Stimulated activated CD8-positive, alpha-beta memory T cell treated with anti-CD3 and anti-CD28 coated beads, Interleukin-4, amount 100 ng/mL, for 1 hour (primary cell): ENCODE measurements around the gene AQP1.

Experiments used
- DNase-seq, 2 donors: peaks; one replicate each; pipeline ENCODE4 v3.0.0-alpha.2; 2020; ENCODE audit warnings: low read depth in 2 of 2, low spot score in 1 of 2

The AQP1 gene

GRCh38 chr7:30911561-30911969, at the start of gene AQP1:
TSS of gene AQP1 (plus strand) at chr7:30911853. CDS start at chr7:30911910, 57 bp downstream.
- DNase-seq = no peak

DNA sequence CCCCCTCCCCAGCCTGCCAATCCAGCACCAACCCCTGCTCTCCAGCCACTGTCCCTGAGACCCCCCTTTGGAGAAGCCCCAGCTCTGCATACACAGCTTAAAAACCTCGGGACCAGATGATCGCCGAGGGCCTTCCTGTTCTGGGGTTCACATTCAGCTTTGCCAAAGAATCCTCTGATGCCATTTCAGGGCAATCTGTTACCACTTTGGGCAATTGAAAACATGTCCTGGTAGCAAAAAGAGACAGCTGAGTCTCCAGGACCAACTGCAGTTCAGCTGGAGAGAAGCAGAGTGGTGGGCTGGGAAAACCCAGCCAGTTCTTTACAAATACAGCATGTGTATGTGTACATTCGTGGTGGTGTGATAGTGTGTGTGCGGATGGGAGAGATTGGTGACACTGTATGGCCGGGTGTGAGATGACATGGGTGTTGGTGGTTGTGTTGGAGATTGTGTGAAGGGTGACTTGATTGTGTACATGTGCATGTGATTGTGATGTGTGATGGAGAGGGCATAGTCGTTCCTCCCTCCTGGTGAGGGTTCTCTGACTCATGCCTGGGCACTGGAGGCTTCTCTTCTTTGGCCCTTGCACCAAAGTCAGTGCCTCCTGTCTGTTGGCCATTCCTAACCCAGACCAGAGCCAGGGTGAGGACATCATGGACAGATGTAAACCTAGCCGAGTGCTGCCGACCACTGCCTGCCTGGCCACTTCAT, 48.5 kb upstream of the AQP1 start:
- DNase-seq = no peak

DNA sequence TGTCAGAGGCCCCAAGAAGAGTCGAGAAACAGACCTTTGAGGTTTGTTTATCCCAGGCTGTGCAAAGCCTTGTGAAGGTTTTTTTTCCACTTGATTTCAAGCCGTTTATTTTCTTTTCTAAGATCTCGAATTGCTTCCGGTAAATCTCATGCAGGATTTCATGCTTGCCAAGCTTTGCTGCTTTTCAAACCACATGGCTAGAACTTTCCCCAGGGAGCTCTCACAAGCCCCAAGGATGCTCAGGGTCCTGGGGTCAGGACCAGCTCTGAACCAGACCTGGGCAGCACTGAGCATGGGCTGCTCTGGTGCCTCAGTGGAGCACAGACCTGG, 48.0 kb upstream of the AQP1 start:
- no peak for DNase-seq

GRCh38 chr7:30864101-30864500, 47.6 kb upstream of the AQP1 start:
- no peak for DNase-seq

- DNase-seq = no peak
Observed at GRCh38 chr7:30865076-30865475, 46.6 kb upstream of the AQP1 start.

- no peak for DNase-seq
Observed at GRCh38 chr7:30865821-30866220, 45.8 kb upstream of the AQP1 start.

DNA sequence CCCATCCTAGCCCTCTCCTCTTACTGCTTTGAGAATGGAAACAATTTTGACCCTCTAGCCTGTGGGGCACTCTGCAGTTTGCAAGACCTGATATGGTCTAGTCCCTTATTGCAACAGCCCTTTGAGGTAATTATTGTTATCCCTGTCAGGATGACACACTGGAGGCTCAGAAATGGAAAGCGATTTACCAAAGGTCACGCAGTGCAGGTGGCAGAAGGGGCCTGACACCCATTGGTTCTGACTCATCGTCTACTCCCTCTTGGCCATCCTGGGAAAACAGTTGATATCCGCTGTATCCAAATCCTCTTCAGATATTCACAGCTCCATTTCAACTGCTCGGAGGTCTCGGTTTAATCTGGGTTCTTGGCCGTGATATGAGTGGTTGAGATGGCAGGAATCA, 44.7 kb upstream of the AQP1 start:
- DNase-seq = no peak

DNA sequence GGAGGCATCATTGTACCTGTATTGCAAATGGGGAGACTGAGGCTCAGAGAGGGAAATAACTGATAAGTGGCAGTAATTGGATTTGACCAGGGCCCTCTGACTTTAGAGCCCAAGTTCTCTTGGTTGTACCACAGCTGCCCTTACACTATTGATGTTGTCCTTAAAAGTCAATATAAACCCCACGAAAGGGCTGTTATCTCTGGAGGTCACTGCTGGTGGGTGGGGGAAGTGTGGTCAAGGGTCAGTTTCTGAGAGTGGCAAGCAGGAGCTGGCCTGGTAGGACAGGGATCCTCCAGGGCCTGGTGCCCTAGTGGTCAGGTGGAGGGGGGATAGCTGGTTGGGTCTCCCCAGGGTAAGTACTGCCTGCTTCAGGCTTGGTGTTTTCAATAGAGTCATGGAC, 44.2 kb upstream of the AQP1 start:
- no peak for DNase-seq

GRCh38 chr7:30869794-30870611, 41.6 kb upstream of the AQP1 start:
- no peak for DNase-seq

DNA sequence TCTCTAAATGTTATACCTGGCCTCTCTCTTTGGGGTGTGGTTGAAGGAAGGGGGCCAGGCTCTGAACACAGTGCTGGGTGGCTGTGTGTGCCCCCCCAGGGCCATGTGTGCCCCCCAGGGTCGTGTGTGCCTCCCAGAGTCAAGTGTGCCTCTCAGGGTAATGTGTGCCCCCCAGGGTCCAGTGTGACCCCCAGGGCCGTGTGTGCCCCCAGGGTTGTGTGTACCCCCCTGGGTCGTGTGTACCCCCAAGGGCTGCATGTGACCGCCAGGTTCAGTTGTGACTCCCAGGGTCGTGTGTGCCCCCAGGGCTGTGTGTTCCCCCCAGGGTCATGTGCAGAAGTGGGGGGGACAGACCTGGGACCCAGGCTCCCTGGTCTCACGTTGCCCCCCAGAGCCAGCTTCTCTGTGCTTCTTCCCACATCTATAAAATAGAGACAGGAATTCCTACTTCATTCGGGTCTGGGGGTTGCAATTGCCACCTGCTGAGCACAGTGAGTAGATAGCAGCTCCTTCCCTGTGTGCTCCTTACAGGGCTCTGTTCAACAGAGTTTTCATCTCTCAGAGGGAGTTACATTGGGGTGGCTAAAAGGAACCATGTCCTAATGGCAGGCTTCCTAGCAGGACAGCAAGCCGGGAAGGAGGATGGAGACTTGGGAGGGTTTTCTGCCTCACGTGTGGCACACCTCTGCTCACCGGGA, 40.7 kb upstream of the AQP1 start:
- no peak for DNase-seq

DNA sequence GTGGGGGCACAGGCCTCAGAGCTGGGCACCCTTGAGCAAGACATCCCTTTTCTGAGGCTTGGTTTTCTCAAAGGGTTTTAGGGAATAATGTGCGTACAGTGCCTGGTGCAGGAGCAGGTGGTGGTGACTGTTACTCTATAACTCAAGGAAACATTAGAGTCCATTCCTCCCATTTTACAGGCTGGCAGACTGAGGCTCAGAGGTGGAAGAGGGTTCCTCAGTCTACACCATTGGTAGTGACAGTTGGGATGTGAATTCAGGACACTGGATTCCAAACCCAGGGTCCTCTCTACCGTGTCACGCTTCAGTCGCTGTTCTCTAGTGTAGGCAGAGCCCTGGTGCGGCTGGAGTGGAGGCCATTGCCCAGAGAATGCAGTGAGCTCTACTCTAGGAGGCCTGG, 40.0 kb upstream of the AQP1 start:
- no peak for DNase-seq

- no peak for DNase-seq
Observed at GRCh38 chr7:30873207-30873606, 38.4 kb upstream of the AQP1 start.

GRCh38 chr7:30873656-30874055, 38.0 kb upstream of the AQP1 start:
- DNase-seq = no peak

DNA sequence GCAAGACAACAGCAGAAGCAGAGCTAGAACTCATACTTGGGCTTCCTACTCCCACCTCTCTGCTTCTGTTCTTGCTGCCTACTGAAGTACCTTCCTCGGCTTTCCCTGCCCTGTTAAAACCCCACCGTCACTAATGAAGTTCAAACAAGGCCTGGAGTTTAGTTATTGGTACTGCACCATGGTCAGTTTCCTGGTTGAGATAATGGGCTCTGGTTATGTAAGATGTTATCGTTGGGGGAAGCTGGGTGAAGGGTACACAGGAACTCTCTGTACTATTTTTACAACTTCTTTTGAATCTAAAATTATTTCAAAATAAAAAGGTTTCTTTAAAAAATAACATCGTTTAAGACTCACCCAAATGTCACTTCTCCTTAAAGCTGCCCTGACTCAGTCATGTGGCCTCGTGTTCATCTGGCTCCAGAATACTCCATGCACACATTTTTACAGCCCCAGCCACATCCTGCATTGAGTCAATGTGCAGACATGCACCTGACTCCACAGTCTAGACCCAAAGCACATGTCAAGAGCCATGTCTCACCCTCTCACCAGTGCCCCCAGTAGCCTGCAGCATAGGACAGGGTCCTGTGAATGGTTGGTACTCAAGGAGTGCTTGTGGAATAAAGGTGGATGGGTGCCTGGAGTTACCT, 36.9 kb upstream of the AQP1 start:
- no peak for DNase-seq

- DNase-seq = no peak
Observed at GRCh38 chr7:30877015-30877769, 34.5 kb upstream of the AQP1 start.

GRCh38 chr7:30877993-30878392, 33.7 kb upstream of the AQP1 start:
- no peak for DNase-seq

GRCh38 chr7:30879139-30880124, 32.2 kb upstream of the AQP1 start:
- DNase-seq = no peak

DNA sequence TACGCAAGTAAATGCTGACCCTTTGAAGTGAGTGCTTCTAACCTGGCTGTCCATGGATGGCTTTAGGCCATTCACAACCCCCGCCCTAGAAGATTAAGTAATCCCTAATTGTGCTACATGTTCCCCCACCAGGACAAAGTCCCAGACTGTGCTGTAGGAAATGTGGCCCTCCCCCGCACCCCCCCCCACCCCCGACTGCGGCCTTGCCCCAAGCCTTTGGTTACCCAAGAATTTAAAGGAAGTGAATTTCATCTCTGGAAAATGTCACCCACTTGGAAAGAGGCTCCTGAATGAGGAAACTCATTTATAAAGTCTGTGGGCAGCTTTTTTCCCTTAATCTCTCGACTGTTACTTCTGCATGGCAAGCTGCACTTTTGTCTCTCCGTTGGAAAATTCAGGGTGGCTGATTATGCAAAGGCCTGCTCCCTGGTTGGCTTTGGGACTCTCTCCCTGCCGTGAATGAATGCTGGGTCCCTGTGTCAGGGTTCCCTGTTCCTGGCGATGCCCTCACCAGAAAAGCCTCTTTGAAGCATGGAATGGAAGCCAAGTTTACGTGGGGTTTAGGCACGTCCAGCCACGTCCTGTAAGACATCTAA, 31.4 kb upstream of the AQP1 start:
- DNase-seq = no peak

GRCh38 chr7:30880941-30881340, 30.7 kb upstream of the AQP1 start:
- no peak for DNase-seq
